Measurements from ENCODE around the gene PRTFDC1. TPM values are rescaled to one million over a fixed set of nuclear protein-coding genes. Genes with fewer than 3 reads are reported as not detected.

PRTFDC1 gene
- total RNA-seq, 1 donor from 2014 or later = 7.6 TPM

GRCh38 chr10:24902400-24902728 lies 50.0 kb downstream of the PRTFDC1 start:
- Histone ChIP-seq H3K36me3 (no peaks in the 10 kb centered on the region), H3K9me3 (no peaks in the 10 kb centered on the region), H3K4me1 (peaks cover 28% of the 10 kb centered on the region), H3K27ac (peak overlapping the region; percentile 13), H3K4me3 (no peak overlapping the region), H3K27me3 (no peaks in the 10 kb centered on the region)
- no peak for DNase-seq (ENCODE audit: extremely low spot score in 2 of 2)
- TF ChIP-seq POLR2AphosphoS5 (IDR thresholded peaks at IDR 0.05; ENCODE audit: insufficient read depth in 1 of 2, low read depth in 1 of 2) (no peak), POLR2A (IDR thresholded peaks at IDR 0.05) (no peak)
- TF ChIP-seq, protein P1, sequence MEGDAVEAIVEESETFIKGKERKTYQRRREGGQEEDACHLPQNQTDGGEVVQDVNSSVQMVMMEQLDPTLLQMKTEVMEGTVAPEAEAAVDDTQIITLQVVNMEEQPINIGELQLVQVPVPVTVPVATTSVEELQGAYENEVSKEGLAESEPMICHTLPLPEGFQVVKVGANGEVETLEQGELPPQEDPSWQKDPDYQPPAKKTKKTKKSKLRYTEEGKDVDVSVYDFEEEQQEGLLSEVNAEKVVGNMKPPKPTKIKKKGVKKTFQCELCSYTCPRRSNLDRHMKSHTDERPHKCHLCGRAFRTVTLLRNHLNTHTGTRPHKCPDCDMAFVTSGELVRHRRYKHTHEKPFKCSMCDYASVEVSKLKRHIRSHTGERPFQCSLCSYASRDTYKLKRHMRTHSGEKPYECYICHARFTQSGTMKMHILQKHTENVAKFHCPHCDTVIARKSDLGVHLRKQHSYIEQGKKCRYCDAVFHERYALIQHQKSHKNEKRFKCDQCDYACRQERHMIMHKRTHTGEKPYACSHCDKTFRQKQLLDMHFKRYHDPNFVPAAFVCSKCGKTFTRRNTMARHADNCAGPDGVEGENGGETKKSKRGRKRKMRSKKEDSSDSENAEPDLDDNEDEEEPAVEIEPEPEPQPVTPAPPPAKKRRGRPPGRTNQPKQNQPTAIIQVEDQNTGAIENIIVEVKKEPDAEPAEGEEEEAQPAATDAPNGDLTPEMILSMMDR (IDR thresholded peaks at IDR 0.05) = no peak
- intact Hi-C loops (cut with DNase I) = no loop called here

- intact Hi-C loops (cut with DNase I) = no loop called here
- TF ChIP-seq POLR2A (IDR thresholded peaks at IDR 0.05) (no peak), POLR2AphosphoS5 (IDR thresholded peaks at IDR 0.05; ENCODE audit: insufficient read depth in 1 of 2, low read depth in 1 of 2) (no peak)
- TF ChIP-seq, protein P1 (IDR thresholded peaks at IDR 0.05) = no peak
- no peaks in the 10 kb centered on the region for H3K9me3 ChIP-seq
- no peak for DNase-seq (ENCODE audit: extremely low spot score in 2 of 2)
- no peaks in the 10 kb centered on the region for H3K36me3 ChIP-seq
- H3K27me3 ChIP-seq = no peaks in the 10 kb centered on the region
- no peak overlapping the region for H3K4me3 ChIP-seq
- peaks cover 28% of the 10 kb centered on the region for H3K4me1 ChIP-seq
- H3K27ac ChIP-seq = peak overlapping the region; percentile 30
Observed at GRCh38 chr10:24901686-24902399, 50.6 kb downstream of the PRTFDC1 start.

- Histone ChIP-seq H3K27me3 (no peaks in the 10 kb centered on the region), H3K4me1 (peaks cover 28% of the 10 kb centered on the region), H3K9me3 (no peaks in the 10 kb centered on the region), H3K27ac (peak overlapping the region; percentile 30), H3K4me3 (no peak overlapping the region), H3K36me3 (no peaks in the 10 kb centered on the region)
- intact Hi-C loops (cut with DNase I) = no loop called here
- TF ChIP-seq POLR2A (IDR thresholded peaks at IDR 0.05) = no peak
- no peak for TF ChIP-seq POLR2AphosphoS5 (IDR thresholded peaks at IDR 0.05; ENCODE audit: insufficient read depth in 1 of 2, low read depth in 1 of 2)
- no peak for DNase-seq (ENCODE audit: extremely low spot score in 2 of 2)
Observed at GRCh38 chr10:24900888-24901685, 51.3 kb downstream of the PRTFDC1 start.

- intact Hi-C loops (cut with DNase I) = no loop called here
- no peaks in the 10 kb centered on the region for H3K27me3 ChIP-seq
- TF ChIP-seq POLR2A (IDR thresholded peaks at IDR 0.05) (no peak), POLR2AphosphoS5 (IDR thresholded peaks at IDR 0.05; ENCODE audit: insufficient read depth in 1 of 2, low read depth in 1 of 2) (no peak)
- TF ChIP-seq, protein P1 (IDR thresholded peaks at IDR 0.05) = no peak
- H3K4me1 ChIP-seq = peaks cover 28% of the 10 kb centered on the region
- H3K36me3 ChIP-seq = no peaks in the 10 kb centered on the region
- DNase-seq (ENCODE audit: extremely low spot score in 2 of 2) = no peak
- H3K4me3 ChIP-seq = no peak overlapping the region
- H3K27ac ChIP-seq = no peak overlapping the region
- H3K9me3 ChIP-seq = no peaks in the 10 kb centered on the region
Observed at GRCh38 chr10:24899571-24899970, 52.8 kb downstream of the PRTFDC1 start.

DNA sequence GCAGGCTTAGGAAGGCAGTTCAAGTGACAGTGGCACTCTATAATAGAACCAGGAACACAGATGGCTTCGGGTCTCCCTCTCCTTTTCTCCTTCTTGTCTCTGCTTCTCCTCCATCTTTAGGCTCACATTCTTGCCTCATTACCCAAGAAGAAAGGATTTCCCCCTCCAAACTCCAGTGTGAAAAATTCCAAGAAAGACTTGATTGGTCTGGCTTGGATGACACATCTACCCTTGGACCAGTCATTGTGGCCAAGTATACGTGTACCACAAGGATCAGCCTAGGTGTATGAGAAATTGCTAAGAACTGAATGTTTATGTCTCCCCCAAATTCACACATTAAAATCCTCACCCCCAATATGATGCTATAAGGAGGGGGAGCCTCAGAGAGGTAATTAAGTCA lies 53.9 kb downstream of the PRTFDC1 start:
- DNase-seq (ENCODE audit: extremely low spot score in 2 of 2) = no peak
- Histone ChIP-seq H3K27ac (no peak overlapping the region), H3K4me1 (peaks cover 28% of the 10 kb centered on the region), H3K27me3 (no peaks in the 10 kb centered on the region), H3K36me3 (no peaks in the 10 kb centered on the region), H3K9me3 (no peaks in the 10 kb centered on the region), H3K4me3 (no peak overlapping the region)
- no peak for TF ChIP-seq POLR2A (IDR thresholded peaks at IDR 0.05)
- TF ChIP-seq, protein P1 (IDR thresholded peaks at IDR 0.05) = no peak
- TF ChIP-seq POLR2AphosphoS5 (IDR thresholded peaks at IDR 0.05; ENCODE audit: insufficient read depth in 1 of 2, low read depth in 1 of 2) = no peak
- intact Hi-C loops (cut with DNase I) = no loop called here
